IMR-90 (cell line): Measurements from ENCODE around the gene FAM3D. TPM values are rescaled to one million over a fixed set of nuclear protein-coding genes. Genes with fewer than 3 reads are reported as not detected.
A peak's percentile ranks its signal among the peaks of the same experiment; 100 is the strongest.

Source experiments
- ATAC-seq: fragments of 200-7000 bp; cut with Tn5 transposase; 2 replicates; pipeline ENCODE4 v1.9.1; 2020; ENCODE audit warnings: low read depth, mild to moderate bottlenecking, moderate library complexity
- BruUV-seq: library from RNA; stranded (reverse); fragments of 400-500 nt; replicated peaks from 2 replicates; lab custom pipeline; 2021; lab: Mats Ljungman, UMichigan
- CTCF ChIA-PET: fragments of 300-600 bp; formaldehyde crosslinking; extraction: SDS; loops from one replicate; lab custom pipeline; 2021; ENCODE audit warnings: antibody characterized with exemption; lab: Yijun Ruan, JAX
- POLR2A ChIA-PET: fragments of 300-600 bp; sonication (Branson Sonifier 250); formaldehyde crosslinking; loops from one replicate; lab custom pipeline; 2022; ENCODE audit warnings: antibody characterized with exemption; ENCODE audit not compliant: unreplicated experiment; lab: Charles Lee
- DNase-seq: peaks from one replicate; pipeline ENCODE4 v3.0.0; 2013
- H2AFZ ChIP-seq: replicated peaks from 2 replicates; pipeline ENCODE3; 2013; ENCODE audit warnings: low read length, mild to moderate bottlenecking; ENCODE audit not compliant: poor library complexity
- H2AK5ac ChIP-seq: 2 replicates; pipeline ENCODE4 v1.6.1; 2013; ENCODE audit warnings: low read depth, low read length, inconsistent platforms
- H2AK9ac ChIP-seq: replicated peaks from 2 replicates; pipeline ENCODE3; 2013; ENCODE audit warnings: mild to moderate bottlenecking, low read depth, low read length, moderate library complexity; ENCODE audit not compliant: poor library complexity
- H2BK120ac ChIP-seq: 2 replicates; pipeline ENCODE4 v1.6.1; 2013; ENCODE audit warnings: low read depth, low read length, inconsistent platforms
- H2BK15ac ChIP-seq: 3 replicates; pipeline ENCODE4 v1.6.1; 2013; ENCODE audit warnings: low read depth, low read length, inconsistent platforms
- H2BK20ac ChIP-seq: 2 replicates; pipeline ENCODE4 v1.6.1; 2013; ENCODE audit warnings: low read depth, mild to moderate bottlenecking, inconsistent platforms, low read length, moderate library complexity
- H2BK5ac ChIP-seq: 2 replicates; pipeline ENCODE4 v1.6.1; 2013; ENCODE audit warnings: mild to moderate bottlenecking, low read depth, low read length, inconsistent platforms; ENCODE audit not compliant: poor library complexity, severe bottlenecking
- H3K14ac ChIP-seq: replicated peaks from 2 replicates; pipeline ENCODE4 v1.6.1; 2013; ENCODE audit warnings: low read depth, low read length, inconsistent platforms
- H3K18ac ChIP-seq: 2 replicates; pipeline ENCODE4 v1.6.1; 2013; ENCODE audit warnings: low read depth, low read length, control low read depth
- H3K23ac ChIP-seq: 2 replicates; pipeline ENCODE4 v1.6.1; 2013; ENCODE audit warnings: low read depth, low read length, inconsistent platforms
- H3K27ac ChIP-seq: 2 replicates; pipeline ENCODE4 v1.5.1; 2013; ENCODE audit warnings: mild to moderate bottlenecking, control low read depth, low read length; ENCODE audit not compliant: insufficient read depth
- H3K27me3 ChIP-seq: 2 replicates; pipeline ENCODE4 v1.6.1; 2013; ENCODE audit warnings: low read length; ENCODE audit not compliant: control insufficient read depth, insufficient read depth
- H3K36me3 ChIP-seq: 2 replicates; pipeline ENCODE4 v1.6.1; 2013; ENCODE audit warnings: low read length, mixed read lengths; ENCODE audit not compliant: control insufficient read depth, insufficient read depth
- H3K4ac ChIP-seq: 2 replicates; pipeline ENCODE4 v1.6.1; 2013; ENCODE audit warnings: low read depth, low read length, inconsistent platforms
- H3K4me1 ChIP-seq: 2 replicates; pipeline ENCODE4 v1.6.1; 2013; ENCODE audit warnings: low read length, mixed read lengths; ENCODE audit not compliant: control insufficient read depth, insufficient read depth
- H3K4me2 ChIP-seq: 2 replicates; pipeline ENCODE4 v1.6.1; 2013; ENCODE audit warnings: low read depth, mild to moderate bottlenecking, control low read depth, low read length, moderate library complexity
- H3K4me3 ChIP-seq: 2 replicates; pipeline ENCODE4 v1.5.1; 2013; ENCODE audit warnings: low read depth, mild to moderate bottlenecking, control low read depth, low read length, moderate library complexity; ENCODE audit not compliant: insufficient read depth
- H3K56ac ChIP-seq: 2 replicates; pipeline ENCODE4 v1.6.1; 2013; ENCODE audit warnings: low read length, inconsistent platforms; ENCODE audit not compliant: insufficient read depth; ENCODE audit errors: extremely low read depth
- H3K79me1 ChIP-seq, 2 experiments: 2 replicates each; pipeline ENCODE4 v1.6.1; 2013; ENCODE audit warnings: low read length in 2 of 2, inconsistent platforms in 1 of 2, low read depth in 1 of 2
- H3K9ac ChIP-seq: 2 replicates; pipeline ENCODE4 v1.6.1; 2013; ENCODE audit warnings: low read depth, low read length, control low read depth
- H3K9me1 ChIP-seq: 2 replicates; pipeline ENCODE4 v1.6.1; 2013; ENCODE audit warnings: low read length, inconsistent platforms; ENCODE audit not compliant: insufficient read depth
- H3K9me3 ChIP-seq: 2 replicates; pipeline ENCODE4 v1.6.1; 2013; ENCODE audit warnings: low read length; ENCODE audit not compliant: control insufficient read depth, insufficient read depth
- H4K20me1 ChIP-seq: 2 replicates; pipeline ENCODE4 v1.6.1; 2013; ENCODE audit warnings: low read length, inconsistent platforms; ENCODE audit not compliant: insufficient read depth
- H4K5ac ChIP-seq: 2 replicates; pipeline ENCODE4 v1.6.1; 2013; ENCODE audit warnings: mild to moderate bottlenecking, low read depth, low read length, control low read depth
- H4K8ac ChIP-seq, 2 experiments: 2 replicates each; pipeline ENCODE4 v1.6.1; 2013; ENCODE audit warnings: low read depth in 2 of 2, low read length in 2 of 2, control low read depth in 1 of 2, inconsistent platforms in 1 of 2
- H4K91ac ChIP-seq: 2 replicates; pipeline ENCODE4 v1.6.1; 2013; ENCODE audit warnings: low read depth, low read length, inconsistent platforms; ENCODE audit not compliant: insufficient read depth
- CEBPB ChIP-seq: IDR thresholded peaks from 2 replicates; pipeline ENCODE4 v1.6.1; 2012; ENCODE audit warnings: low read depth, low read length, improper control_type of control experiment
- NFE2L2 ChIP-seq: fragments of 150-350 bp; IDR thresholded peaks from 2 replicates; pipeline ENCODE4 v1.6.1; 2016; ENCODE audit warnings: low read depth, mild to moderate bottlenecking, low read length
- WGBS, 2 experiments: methylation state at CpG; one replicate each; pipeline versions ENCODE4 v1.1.5 to v1.1.7; 2013; ENCODE audit warnings: missing lambda C conversion rate in 2 of 2; ENCODE audit not compliant: insufficient read length in 1 of 2; ENCODE audit errors: extremely low coverage in 2 of 2; 5-methylcytosine and 5-hydroxymethylcytosine counted together
- dilution Hi-C: fragments of 300-500 bp; cut with HindIII; formaldehyde crosslinking; loops from one replicate; pipeline ENCODE4 v1.14.3; 2018; ENCODE audit warnings: low sequenced_read_pairs; ENCODE audit not compliant: unreplicated experiment
- in situ Hi-C: fragments of 300-500 bp; cut with MboI; formaldehyde crosslinking; loops from 3 replicates; pipeline ENCODE4 v1.14.3; 2019; ENCODE audit warnings: low sequenced_read_pairs, inconsistent platforms, mixed read lengths
- intact Hi-C: fragments of 100-400 bp; cut with micrococcal nuclease; formaldehyde crosslinking; loops from 2 replicates; pipeline ENCODE4 v1.10.0; 2022
- polyA plus RNA-seq, 3 experiments: library from polyadenylated mRNA; depleted of rRNA; stranded (reverse); fragments of >200 nt; gene quantifications; 2 replicates each; pipeline ENCODE4 v1.2.3, GENCODE V29; 2012; ENCODE audit warnings: low replicate concordance in 1 of 3
- total RNA-seq: library from RNA; depleted of rRNA; stranded (reverse); fragments of >200 nt; gene quantifications from 2 replicates; pipeline ENCODE4 v1.2.3, GENCODE V29; 2012

Gene FAM3D
- total and polyA plus RNA-seq, 2 of the 4 experiments (the other 2 are of a cell fraction), result not detected

GRCh38 chr3:58597770-58598310 is 68.7 kb downstream of the FAM3D start:
- 80% methylated on average over 1 of the region's 6 CpGs; no CpG with 5 or more reads in 1 of the 2 experiments for WGBS, 2 experiments
- BruUV-seq, result no TSS peak
- H4K8ac ChIP-seq, result no peak overlapping the region
- no peak overlapping the region for H3K27ac ChIP-seq
- in situ Hi-C loops, result no loop called here
- H3K27me3 ChIP-seq, result peaks cover 26% of the 10 kb centered on the region
- no peak overlapping the region for H3K23ac ChIP-seq
- no peaks in the 10 kb centered on the region for H3K79me1 ChIP-seq
- no peak overlapping the region for H3K4me3 ChIP-seq
- no peak overlapping the region for H3K9ac ChIP-seq
- no peak overlapping the region for H2AK9ac ChIP-seq
- no peaks in the 10 kb centered on the region for H3K9me3 ChIP-seq
- intact Hi-C loops, result no loop called here
- H2BK120ac ChIP-seq, result no peak overlapping the region
- no peak overlapping the region for H3K56ac ChIP-seq
- H2BK20ac ChIP-seq, result no peak overlapping the region
- H2BK5ac ChIP-seq, result no peak overlapping the region
- no peak overlapping the region for H3K18ac ChIP-seq
- no peak overlapping the region for H3K4me2 ChIP-seq
- no peak overlapping the region for H2AFZ ChIP-seq
- no peaks in the 10 kb centered on the region for H4K20me1 ChIP-seq
- no peak overlapping the region for H3K14ac ChIP-seq
- no peak overlapping the region for H4K91ac ChIP-seq
- no peak overlapping the region for H2BK15ac ChIP-seq
- dilution Hi-C loops, result no loop called here
- H3K4me1 ChIP-seq, result no peaks in the 10 kb centered on the region
- no peak overlapping the region for H3K4ac ChIP-seq
- ATAC-seq (no peak), DNase-seq (no peak)
- CTCF ChIA-PET, result interaction anchor here (1.2 kb wide), 1 partner anchor 11 kb away, joined by 3 read pairs; no protein-coding TSS in a partner anchor
- TF ChIP-seq CEBPB (peak; percentile 44; the same call in 1 of the 2 replicates), NFE2L2 (no peak)
- no peak overlapping the region for H4K5ac ChIP-seq
- no peaks in the 10 kb centered on the region for H3K36me3 ChIP-seq
- no peaks in the 10 kb centered on the region for H3K9me1 ChIP-seq
- POLR2A ChIA-PET, result no interaction called here
- no peak overlapping the region for H2AK5ac ChIP-seq
